ENCODE data around the gene RIN3. TPM values are rescaled to one million over a fixed set of nuclear protein-coding genes. Genes with fewer than 3 reads are reported as not detected.

The RIN3 gene
- total RNA-seq, 1 donor from 2014 or later: 2.9 TPM

- Histone ChIP-seq H3K4me3 (ENCODE audit: low read depth, low read length) (no peak overlapping the region), H3K27me3 (ENCODE audit: control insufficient read depth, insufficient read depth, low read length) (no peaks in the 10 kb centered on the region), H3K36me3 (ENCODE audit: control insufficient read depth, insufficient read depth, low read length) (no peaks in the 10 kb centered on the region)
- DNase-seq (ENCODE audit: low read depth): no peak
- FAIRE-seq: no peak
- no peak for TF ChIP-seq CTCF (IDR thresholded peaks at IDR 0.05; ENCODE audit: insufficient read depth, low read length, severe bottlenecking)
Measured at GRCh38 chr14:92517761-92518160, 4.2 kb downstream of the RIN3 start.

GRCh38 chr14:92519246-92520101, 5.9 kb downstream of the RIN3 start:
- H3K36me3 ChIP-seq (ENCODE audit: control insufficient read depth, insufficient read depth, low read length): no peaks in the 10 kb centered on the region
- DNase-seq (ENCODE audit: low read depth) (no peak), FAIRE-seq (no peak)
- no peak overlapping the region for H3K4me3 ChIP-seq (ENCODE audit: low read depth, low read length)
- TF ChIP-seq CTCF (IDR thresholded peaks at IDR 0.05; ENCODE audit: insufficient read depth, low read length, severe bottlenecking): no peak
- no peaks in the 10 kb centered on the region for H3K27me3 ChIP-seq (ENCODE audit: control insufficient read depth, insufficient read depth, low read length)

GRCh38 chr14:92520102-92521057, 6.8 kb downstream of the RIN3 start:
- TF ChIP-seq CTCF (IDR thresholded peaks at IDR 0.05; ENCODE audit: insufficient read depth, low read length, severe bottlenecking): no peak
- Histone ChIP-seq H3K4me3 (ENCODE audit: low read depth, low read length) (no peak overlapping the region), H3K36me3 (ENCODE audit: control insufficient read depth, insufficient read depth, low read length) (no peaks in the 10 kb centered on the region), H3K27me3 (ENCODE audit: control insufficient read depth, insufficient read depth, low read length) (no peaks in the 10 kb centered on the region)
- no peak for DNase-seq (ENCODE audit: low read depth)
- FAIRE-seq: no peak

- H3K36me3 ChIP-seq (ENCODE audit: control insufficient read depth, insufficient read depth, low read length): no peaks in the 10 kb centered on the region
- H3K27me3 ChIP-seq (ENCODE audit: control insufficient read depth, insufficient read depth, low read length): no peaks in the 10 kb centered on the region
- no peak for TF ChIP-seq CTCF (IDR thresholded peaks at IDR 0.05; ENCODE audit: insufficient read depth, low read length, severe bottlenecking)
- DNase-seq (ENCODE audit: low read depth) (no peak), FAIRE-seq (no peak)
- no peak overlapping the region for H3K4me3 ChIP-seq (ENCODE audit: low read depth, low read length)
Measured at GRCh38 chr14:92521058-92521415, 7.5 kb downstream of the RIN3 start.

GRCh38 chr14:92523752-92524151, 10.2 kb downstream of the RIN3 start:
- FAIRE-seq (no peak), DNase-seq (ENCODE audit: low read depth) (no peak)
- H3K36me3 ChIP-seq (ENCODE audit: control insufficient read depth, insufficient read depth, low read length): no peaks in the 10 kb centered on the region
- no peak overlapping the region for H3K4me3 ChIP-seq (ENCODE audit: low read depth, low read length)
- TF ChIP-seq CTCF (IDR thresholded peaks at IDR 0.05; ENCODE audit: insufficient read depth, low read length, severe bottlenecking): no peak
- no peaks in the 10 kb centered on the region for H3K27me3 ChIP-seq (ENCODE audit: control insufficient read depth, insufficient read depth, low read length)
